Stimulated activated CD4-positive, alpha-beta T cell treated with anti-CD3 and anti-CD28 coated beads, Interleukin-12 subunit alpha, Interleukin-12 subunit beta, amount 100 ng/mL, for 48 hours (primary cell): ENCODE data around the gene FAM177B.

ENCODE experiments used
- DNase-seq, 3 donors: peaks; one replicate each; pipeline ENCODE4 v3.0.0-alpha.2; 2020; ENCODE audit warnings: low read depth in 2 of 3, low spot score in 1 of 3

FAM177B gene

GRCh38 chr1:222784916-222785315 is 47.9 kb downstream of the FAM177B start:
- DNase-seq: no peak

DNA sequence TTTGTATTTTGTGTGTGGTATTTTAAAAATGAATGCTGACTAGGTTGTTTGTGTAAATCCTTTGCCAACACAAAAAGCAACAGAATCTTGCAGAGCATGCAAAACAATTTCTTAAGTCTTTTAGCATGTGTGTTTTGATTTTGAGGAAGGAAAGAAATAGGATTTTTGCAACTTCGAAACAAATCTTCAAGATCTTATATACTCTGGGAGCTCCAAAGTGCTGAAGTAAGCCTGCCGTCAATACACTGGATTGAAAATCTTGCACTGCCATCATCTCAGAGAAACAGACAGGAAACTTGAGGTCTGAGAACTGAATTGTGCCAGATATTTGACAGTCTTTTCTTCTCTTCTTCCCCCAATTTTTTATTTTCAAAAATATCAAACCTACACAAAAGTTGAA is 48.5 kb downstream of the FAM177B start:
- no peak for DNase-seq

DNA sequence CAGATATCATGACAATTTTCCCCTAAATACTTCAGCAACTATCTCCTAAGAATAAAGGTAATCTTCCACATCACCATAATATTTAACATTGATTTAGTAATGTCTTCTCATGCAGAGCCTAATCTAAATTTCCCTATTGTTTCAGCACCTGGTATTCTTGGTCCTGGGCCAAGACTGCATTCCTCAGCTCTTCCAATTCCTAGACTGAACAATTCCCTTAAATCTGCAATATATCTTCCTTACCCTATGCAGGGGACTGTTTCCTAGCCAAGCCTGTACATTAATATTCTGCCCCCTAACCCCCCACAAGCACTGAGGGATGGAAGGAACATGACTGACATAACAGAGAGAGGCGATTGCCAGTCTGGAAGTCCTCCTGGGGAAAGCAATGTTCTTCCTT is 49.1 kb downstream of the FAM177B start:
- no peak for DNase-seq

DNA sequence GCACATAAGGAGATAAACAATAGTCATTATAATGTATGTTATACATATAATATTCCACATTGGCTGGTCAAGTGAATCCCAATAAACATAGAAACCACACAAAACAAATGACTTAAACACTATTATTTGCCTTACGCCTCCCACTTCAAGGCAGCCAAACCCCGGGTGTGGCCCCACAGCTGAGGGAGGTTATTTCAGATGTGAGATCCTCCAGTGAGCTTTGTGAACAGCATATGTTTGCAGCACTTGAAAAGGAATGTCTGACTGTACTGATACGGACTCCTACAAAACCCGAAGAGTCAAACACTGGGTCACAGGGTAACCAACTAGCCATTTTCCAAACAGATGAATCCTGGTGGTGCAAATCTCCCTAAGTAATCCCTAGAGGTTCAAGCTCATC is 50.7 kb downstream of the FAM177B start:
- DNase-seq: no peak

GRCh38 chr1:222788402-222789156 is 51.6 kb downstream of the FAM177B start:
- no peak for DNase-seq

GRCh38 chr1:222790115-222790514 is 53.1 kb downstream of the FAM177B start:
- DNase-seq: no peak

DNA sequence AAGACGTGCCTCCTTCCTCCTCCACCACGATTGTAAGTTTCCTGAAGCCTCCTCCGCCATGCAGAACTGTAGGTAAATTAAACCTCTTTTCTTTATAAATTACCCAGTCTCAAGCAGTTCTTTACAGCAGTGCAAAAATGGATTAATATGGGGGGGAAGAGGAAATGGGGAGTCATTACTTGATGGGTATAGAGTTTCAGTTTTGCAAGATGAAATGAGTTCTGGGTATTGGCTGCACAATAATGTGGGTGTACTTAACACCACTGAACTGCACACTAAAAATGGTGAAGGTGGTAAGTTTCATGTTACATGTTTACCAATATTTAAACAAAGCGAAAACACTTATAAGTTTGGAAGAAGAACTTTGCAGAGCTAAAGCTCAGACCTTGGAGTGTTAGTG is 53.5 kb downstream of the FAM177B start:
- DNase-seq: no peak

- no peak for DNase-seq
Measured at GRCh38 chr1:222791006-222791710, 54.2 kb downstream of the FAM177B start.

DNA sequence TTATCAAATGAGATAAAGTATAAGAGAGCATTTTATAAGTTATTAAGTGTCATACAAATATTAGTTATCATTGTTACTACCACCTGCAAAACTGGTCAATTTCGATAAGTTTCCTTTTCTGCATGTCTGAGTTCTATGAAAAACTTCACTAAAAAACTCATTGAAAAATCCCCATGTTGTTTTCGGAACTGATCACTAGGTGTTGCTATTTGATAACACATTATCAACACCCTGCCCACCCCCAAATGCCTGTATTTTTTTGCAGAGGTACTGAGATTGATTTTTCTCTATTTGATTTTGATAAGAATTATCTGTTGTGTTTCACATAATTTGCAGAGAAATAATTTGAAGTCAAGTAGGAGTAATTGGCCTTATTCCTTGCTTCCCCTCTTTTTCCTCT is 55.7 kb downstream of the FAM177B start:
- DNase-seq: no peak

DNA sequence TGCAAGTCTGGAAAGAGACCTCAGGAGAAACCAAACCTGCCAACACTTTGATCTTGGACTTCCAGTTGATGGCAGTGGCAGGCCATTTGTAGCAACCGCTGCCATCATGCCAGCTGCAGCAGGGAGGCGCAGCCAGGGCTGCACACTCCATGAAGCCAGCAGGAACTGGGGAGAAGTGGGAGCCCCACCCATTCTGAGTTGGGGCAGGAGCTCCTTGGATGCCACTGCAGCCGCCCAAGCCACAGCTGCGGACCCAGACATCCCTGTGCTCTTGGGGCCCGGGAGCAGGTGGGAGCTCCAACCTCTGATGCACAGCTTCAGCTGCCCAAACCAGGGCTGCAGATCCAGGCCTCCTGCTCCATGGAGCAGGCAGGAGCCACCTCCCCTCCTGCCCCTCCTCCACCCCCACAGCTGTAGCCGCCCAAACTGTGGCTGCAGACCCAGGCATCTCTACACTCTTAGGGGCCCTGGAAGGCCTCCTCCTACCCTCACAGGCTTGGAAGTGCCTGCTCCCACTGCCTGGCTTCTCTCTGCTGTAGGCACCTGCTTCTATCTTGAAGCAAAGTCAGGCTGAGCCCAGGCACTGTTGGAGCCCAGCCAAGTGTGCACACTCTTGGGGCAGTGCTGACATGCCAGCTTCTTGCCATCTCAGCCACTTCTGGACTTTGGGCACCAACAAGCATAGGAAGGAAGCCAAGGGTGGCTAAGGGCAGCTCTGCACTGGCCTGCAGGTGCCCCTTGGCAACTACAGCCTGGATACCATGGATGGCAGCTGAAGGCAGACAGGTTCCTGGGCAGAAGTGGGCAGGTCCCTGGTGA is 57.9 kb downstream of the FAM177B start:
- DNase-seq: no peak

DNA sequence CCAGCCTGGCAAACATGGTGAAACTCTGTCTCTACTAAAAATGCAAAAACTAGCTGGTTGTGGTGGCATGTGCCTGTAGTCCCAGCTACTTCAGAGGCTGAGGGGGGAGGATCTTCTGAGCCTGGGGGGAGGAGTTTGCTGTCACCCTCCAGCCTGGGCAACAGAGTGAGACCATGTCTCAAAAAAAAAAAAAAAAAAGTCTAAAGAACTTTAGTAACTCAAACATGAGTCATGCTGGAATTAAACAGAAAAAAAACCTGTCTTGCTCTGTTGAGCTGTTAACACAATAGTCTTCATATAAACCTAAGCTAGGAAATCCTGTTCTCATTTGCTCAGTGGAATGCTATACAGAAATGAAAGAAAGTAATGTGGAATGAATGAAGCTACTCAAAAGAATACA is 61.1 kb downstream of the FAM177B start:
- DNase-seq: no peak

DNA sequence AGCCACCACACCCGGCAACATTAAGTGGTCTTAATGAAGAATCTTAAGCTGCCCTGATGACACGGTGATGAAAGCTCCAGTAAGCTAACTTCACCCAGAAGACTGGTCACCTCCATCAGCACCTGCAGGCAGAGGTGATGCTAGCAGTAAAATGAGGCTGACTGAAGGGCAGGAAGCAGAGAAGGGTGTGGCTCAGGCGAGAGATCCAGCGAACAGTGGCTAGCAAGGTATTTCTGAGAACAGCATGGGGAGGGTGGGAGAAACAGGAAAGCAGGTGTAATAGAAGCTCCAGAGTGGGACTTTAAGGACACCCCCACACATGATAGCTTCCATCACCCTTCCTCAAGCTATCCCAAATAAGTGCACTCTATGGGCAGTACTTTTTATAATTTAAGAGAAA is 62.0 kb downstream of the FAM177B start:
- DNase-seq: no peak
